Measurements from ENCODE around the gene GSC. TPM values are rescaled to one million over a fixed set of nuclear protein-coding genes. Genes with fewer than 3 reads are reported as not detected.

GSC gene
- total and polyA plus RNA-seq, 10 donors: not detected

- Histone ChIP-seq H3K4me3 (no peak overlapping the region), H3K27me3 (replicated peaks in 1 of 7) (peaks cover 0 to 15% (median 0%) of the 10 kb centered on the region in 7 donors), H3K9me3 (no peaks in the 10 kb centered on the region), H3K36me3 (no peaks in the 10 kb centered on the region), H3K4me1 (no peaks in the 10 kb centered on the region), H3K27ac (no peak overlapping the region)
- intact Hi-C loops (cut with DNase I; ENCODE audit: low total_unique reads): no loop called here
- WGBS, 5 donors: 60 to 84% (median 74%) methylated on average over 4 of the region's 4 CpGs
- DNase-seq: peak; percentile 47
- TF ChIP-seq CTCF (IDR thresholded peaks at IDR 0.05 in 8 of 11, conservative IDR thresholded peaks at IDR 0.05 in 3 of 11): no peak
- no peak for TF ChIP-seq POLR2AphosphoS5 (IDR thresholded peaks at IDR 0.05)
- TF ChIP-seq POLR2A (IDR thresholded peaks at IDR 0.05): no peak
These were observed 18.0 kb downstream of the GSC start for GRCh38 chr14:94751956-94752355.

- peak; percentile 41 for DNase-seq
- Histone ChIP-seq H3K4me1 (no peaks in the 10 kb centered on the region), H3K27me3 (replicated peaks in 1 of 7) (peaks cover 0 to 15% (median 0%) of the 10 kb centered on the region in 7 donors), H3K4me3 (no peak overlapping the region), H3K36me3 (no peaks in the 10 kb centered on the region), H3K9me3 (no peaks in the 10 kb centered on the region), H3K27ac (no peak overlapping the region)
- no peak for TF ChIP-seq POLR2A (IDR thresholded peaks at IDR 0.05)
- TF ChIP-seq POLR2AphosphoS5 (IDR thresholded peaks at IDR 0.05): no peak
- TF ChIP-seq CTCF (IDR thresholded peaks at IDR 0.05 in 8 of 11, conservative IDR thresholded peaks at IDR 0.05 in 3 of 11): no peak
- intact Hi-C loops (cut with DNase I; ENCODE audit: low total_unique reads): no loop called here
- 75 to 88% (median 78%) methylated on average over 11 of the region's 11 CpGs for WGBS, 5 donors
These were observed 18.6 kb downstream of the GSC start for GRCh38 chr14:94751321-94751720.

- Histone ChIP-seq H3K27ac (no peak overlapping the region), H3K4me1 (no peaks in the 10 kb centered on the region), H3K9me3 (no peaks in the 10 kb centered on the region), H3K27me3 (replicated peaks in 1 of 7) (peaks cover 0 to 15% (median 0%) of the 10 kb centered on the region in 7 donors), H3K36me3 (no peaks in the 10 kb centered on the region), H3K4me3 (no peak overlapping the region)
- peak; percentile 66 for DNase-seq
- intact Hi-C loops (cut with DNase I; ENCODE audit: low total_unique reads): no loop called here
- TF ChIP-seq POLR2A (IDR thresholded peaks at IDR 0.05) (no peak), POLR2AphosphoS5 (IDR thresholded peaks at IDR 0.05) (no peak), CTCF (IDR thresholded peaks at IDR 0.05 in 8 of 11, conservative IDR thresholded peaks at IDR 0.05 in 3 of 11) (no peak)
- 65 to 85% (median 75%) methylated on average over 2 of the region's 2 CpGs for WGBS, 5 donors
These were observed 19.5 kb downstream of the GSC start for GRCh38 chr14:94750371-94750770.

GRCh38 chr14:94748667-94749347, 21.1 kb downstream of the GSC start:
- peak in 3 of 11 experiments; percentile 21 to 34 (median 34) for TF ChIP-seq CTCF (IDR thresholded peaks at IDR 0.05 in 8 of 11, conservative IDR thresholded peaks at IDR 0.05 in 3 of 11)
- TF ChIP-seq POLR2A (IDR thresholded peaks at IDR 0.05): no peak
- no peak for TF ChIP-seq POLR2AphosphoS5 (IDR thresholded peaks at IDR 0.05)
- peak; percentile 37 for DNase-seq
- Histone ChIP-seq H3K4me3 (no peak overlapping the region), H3K27me3 (replicated peaks in 1 of 7) (peaks cover 0 to 15% (median 0%) of the 10 kb centered on the region in 7 donors), H3K27ac (no peak overlapping the region), H3K4me1 (no peaks in the 10 kb centered on the region), H3K9me3 (no peaks in the 10 kb centered on the region), H3K36me3 (no peaks in the 10 kb centered on the region)
- 32 to 38% (median 35%) methylated on average over 11 of the region's 11 CpGs for WGBS, 5 donors
- intact Hi-C loops (cut with DNase I; ENCODE audit: low total_unique reads): no loop called here

Data from spleen (tissue), 11 donors.